GM23338 (cell line): ENCODE measurements around the gene MUC5B. TPM values are rescaled to one million over a fixed set of nuclear protein-coding genes. Genes with fewer than 3 reads are reported as not detected.

Experiments used
- ATAC-seq: fragments of 200-7000 bp; cut with Tn5 transposase; 3 replicates; pipeline ENCODE4 v1.9.1; 2020
- DNase-seq: peaks from one replicate; pipeline ENCODE4 v3.0.0-alpha.2; 2015; ENCODE audit warnings: low spot score
- H2AFZ ChIP-seq: fragments of 200-600 bp; sonication (generic); 2 replicates; pipeline ENCODE4 v1.8.0; 2016; ENCODE audit warnings: antibody characterized with exemption, mild to moderate bottlenecking, moderate library complexity
- H3F3A ChIP-seq: fragments of 200-600 bp; sonication (generic); replicated peaks from 2 replicates; pipeline ENCODE4 v1.8.0; 2017; ENCODE audit warnings: antibody characterized with exemption, mixed run types, low read depth
- H3K27ac ChIP-seq: fragments of 200-600 bp; sonication (generic); 2 replicates; pipeline ENCODE4 v1.6.1; 2016; ENCODE audit warnings: low read depth
- H3K27me3 ChIP-seq: fragments of 200-600 bp; sonication (generic); 2 replicates; pipeline ENCODE4 v1.8.0; 2016; ENCODE audit warnings: mild to moderate bottlenecking, mixed run types, moderate library complexity; ENCODE audit not compliant: insufficient read depth
- H3K36me3 ChIP-seq: fragments of 200-600 bp; sonication (generic); 2 replicates; pipeline ENCODE4 v1.8.0; 2016; ENCODE audit warnings: mild to moderate bottlenecking; ENCODE audit not compliant: insufficient read depth
- H3K4me1 ChIP-seq: fragments of 200-600 bp; sonication (generic); 2 replicates; pipeline ENCODE4 v1.8.0; 2016; ENCODE audit warnings: mild to moderate bottlenecking, moderate library complexity; ENCODE audit not compliant: insufficient read depth
- H3K4me2 ChIP-seq: fragments of 200-600 bp; sonication (generic); 2 replicates; pipeline ENCODE4 v1.7.1; 2017; ENCODE audit warnings: mixed run types
- H3K4me3 ChIP-seq: fragments of 200-600 bp; sonication (generic); 2 replicates; pipeline ENCODE4 v1.6.1; 2016; ENCODE audit warnings: mixed run types
- H3K79me2 ChIP-seq: fragments of 200-600 bp; sonication (generic); replicated peaks from 2 replicates; pipeline ENCODE4 v1.8.0; 2017; ENCODE audit warnings: mild to moderate bottlenecking; ENCODE audit not compliant: insufficient read depth
- H3K9me2 ChIP-seq: fragments of 200-600 bp; sonication (generic); 2 replicates; pipeline ENCODE4 v1.8.0; 2017; ENCODE audit not compliant: insufficient read depth
- H4K20me1 ChIP-seq: fragments of 200-600 bp; sonication (generic); replicated peaks from 2 replicates; pipeline ENCODE4 v1.8.0; 2017; ENCODE audit warnings: mild to moderate bottlenecking; ENCODE audit not compliant: insufficient read depth
- H3K27ac Mint-ChIP-seq: 2 replicates; pipeline ENCODE4 v1.8.0; 2020; ENCODE audit warnings: inconsistent platforms, mild to moderate bottlenecking, moderate library complexity, mixed read lengths
- H3K27me3 Mint-ChIP-seq: 3 replicates; pipeline ENCODE4 v1.8.0; 2022; ENCODE audit warnings: low read depth, mild to moderate bottlenecking, moderate library complexity, mixed read lengths, inconsistent platforms; ENCODE audit not compliant: insufficient read depth, poor library complexity
- H3K36me3 Mint-ChIP-seq: 3 replicates; pipeline ENCODE4 v1.8.0; 2021; ENCODE audit warnings: low read depth, mild to moderate bottlenecking, inconsistent platforms, moderate library complexity, mixed read lengths
- H3K4me1 Mint-ChIP-seq: 3 replicates; pipeline ENCODE4 v1.8.0; 2020; ENCODE audit warnings: mild to moderate bottlenecking, inconsistent platforms, mixed read lengths
- H3K4me3 Mint-ChIP-seq: 3 replicates; pipeline ENCODE4 v1.8.0; 2021; ENCODE audit warnings: moderate library complexity, mild to moderate bottlenecking, inconsistent platforms, mixed read lengths
- H3K9me3 Mint-ChIP-seq: 3 replicates; pipeline ENCODE4 v1.8.0; 2020; ENCODE audit warnings: moderate library complexity, mild to moderate bottlenecking, inconsistent platforms, mixed read lengths
- CREB1 ChIP-seq: fragments of 250-450 bp; sonication (Bioruptor Pico); IDR thresholded peaks from 2 replicates; pipeline ENCODE4 v1.5.0; 2020; ENCODE audit warnings: low read depth, mild to moderate bottlenecking, moderate library complexity
- ETS1 ChIP-seq: IDR thresholded peaks from 2 replicates; pipeline ENCODE4 v1.6.1; 2016; ENCODE audit warnings: antibody characterized with exemption
- EZH2 ChIP-seq: fragments of 200-600 bp; sonication (generic); IDR thresholded peaks from one replicate; pipeline ENCODE4 v1.8.0; 2017; ENCODE audit warnings: antibody characterized with exemption, mild to moderate bottlenecking, low read depth; ENCODE audit not compliant: unreplicated experiment
- EZH2phosphoT487 ChIP-seq: fragments of 200-600 bp; sonication (generic); IDR thresholded peaks from one replicate; pipeline ENCODE4 v1.8.1; 2018; ENCODE audit warnings: antibody characterized with exemption; ENCODE audit not compliant: unreplicated experiment
- JUNB ChIP-seq: IDR thresholded peaks from one replicate; pipeline ENCODE4 v1.6.1; 2016; ENCODE audit warnings: antibody characterized with exemption; ENCODE audit not compliant: unreplicated experiment
- NANOG ChIP-seq: IDR thresholded peaks from 2 replicates; pipeline ENCODE4 v1.6.1; 2016; ENCODE audit warnings: antibody characterized with exemption, borderline replicate concordance
- POLR2AphosphoS5 ChIP-seq: IDR thresholded peaks from 2 replicates; pipeline ENCODE4 v1.6.1; 2016; ENCODE audit warnings: antibody characterized with exemption, low read depth
- REST ChIP-seq: IDR thresholded peaks from one replicate; pipeline ENCODE4 v1.6.1; 2018; ENCODE audit warnings: antibody characterized with exemption; ENCODE audit not compliant: unreplicated experiment
- STAT1 ChIP-seq: IDR thresholded peaks from one replicate; pipeline ENCODE4 v1.6.1; 2016; ENCODE audit warnings: antibody characterized with exemption; ENCODE audit not compliant: unreplicated experiment
- ZNF114 ChIP-seq: fragments of 250-450 bp; sonication (Bioruptor Pico); IDR thresholded peaks from 2 replicates; pipeline ENCODE4 v1.5.0; 2020; ENCODE audit warnings: mild to moderate bottlenecking, moderate library complexity
- ZNF331 ChIP-seq: fragments of 250-450 bp; sonication (Bioruptor Pico); IDR thresholded peaks from 2 replicates; pipeline ENCODE4 v1.5.0; 2020; ENCODE audit warnings: low read depth, mild to moderate bottlenecking, moderate library complexity
- polyA plus RNA-seq: library from polyadenylated mRNA; unstranded; fragments of >200 nt; fragmentation: Nextera tagmentation; extraction: Ambion mirVana; gene quantifications from 2 replicates; pipeline ENCODE4 v1.2.1, GENCODE V29; 2016
- total RNA-seq: library from RNA; depleted of rRNA; stranded (reverse); fragments of >200 nt; shearing (Covaris generic); gene quantifications from 2 replicates; pipeline ENCODE4 v1.2.3, GENCODE V29; 2014

The MUC5B gene
- total and polyA plus RNA-seq, 2 experiments from 2014 or later, result 0.18 to 0.90 TPM

GRCh38 chr11:1193326-1194230, 29.3 kb upstream of the MUC5B start:
- no peaks in the 10 kb centered on the region for H3K4me1 Mint-ChIP-seq
- Histone ChIP-seq H3K79me2 (no peaks in the 10 kb centered on the region), H4K20me1 (no peaks in the 10 kb centered on the region), H3K9me2 (no peaks in the 10 kb centered on the region), H3K4me3 (no peak overlapping the region), H2AFZ (no peak overlapping the region), H3K4me2 (no peak overlapping the region), H3K27me3 (no peaks in the 10 kb centered on the region), H3F3A (no peaks in the 10 kb centered on the region), H3K36me3 (no peaks in the 10 kb centered on the region), H3K27ac (no peak overlapping the region), H3K4me1 (no peaks in the 10 kb centered on the region)
- H3K27ac Mint-ChIP-seq, result no peak overlapping the region
- no peak for ATAC-seq
- no peak for TF ChIP-seq ETS1
- no peak for TF ChIP-seq EZH2
- TF ChIP-seq REST, result no peak
- no peak for TF ChIP-seq STAT1
- TF ChIP-seq JUNB, result no peak
- no peak for TF ChIP-seq EZH2phosphoT487
- no peak for TF ChIP-seq CREB1 (CRISPR knock-in tag)
- TF ChIP-seq ZNF114 (CRISPR knock-in tag), result no peak
- no peak for TF ChIP-seq ZNF331 (CRISPR knock-in tag)
- TF ChIP-seq NANOG, result no peak
- no peak for TF ChIP-seq POLR2AphosphoS5
- H3K9me3 Mint-ChIP-seq, result no peaks in the 10 kb centered on the region; the same call in 1 of the 3 replicates
- peaks cover 6% of the 10 kb centered on the region for H3K27me3 Mint-ChIP-seq
- no peak overlapping the region for H3K4me3 Mint-ChIP-seq
- H3K36me3 Mint-ChIP-seq, result no peaks in the 10 kb centered on the region
- no peak for DNase-seq
